ENCODE results near the gene P2RX5.

Gene P2RX5

DNA sequence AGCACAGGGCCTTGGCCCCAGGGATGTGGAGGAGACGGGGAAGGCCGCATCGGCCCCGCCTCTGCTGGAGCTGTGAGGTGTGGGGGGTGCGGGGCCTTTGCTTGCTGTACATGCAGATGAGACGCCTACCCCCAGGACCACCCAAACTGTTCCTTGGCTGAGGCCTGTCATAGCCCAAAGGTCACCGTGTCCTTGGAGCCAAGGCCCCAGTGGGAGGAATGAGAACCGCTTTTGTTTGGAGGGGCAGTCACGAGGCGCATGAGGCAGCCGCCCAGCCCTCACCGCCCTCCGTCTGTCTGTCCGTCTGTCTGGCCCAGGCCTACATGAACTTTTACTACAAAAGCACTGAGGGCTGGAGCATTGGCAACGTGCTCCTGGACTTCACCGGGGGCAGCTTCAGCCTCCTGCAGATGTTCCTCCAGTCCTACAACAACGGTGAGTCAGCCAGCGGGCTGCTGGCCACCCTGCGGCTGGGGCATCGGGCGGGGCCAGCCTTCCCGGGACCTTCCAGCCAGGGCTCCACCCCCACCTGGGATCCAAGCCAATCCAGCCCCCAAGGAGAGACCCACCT lies 36.3 kb downstream of the P2RX5 start:
- TF ChIP-seq, protein P1, sequence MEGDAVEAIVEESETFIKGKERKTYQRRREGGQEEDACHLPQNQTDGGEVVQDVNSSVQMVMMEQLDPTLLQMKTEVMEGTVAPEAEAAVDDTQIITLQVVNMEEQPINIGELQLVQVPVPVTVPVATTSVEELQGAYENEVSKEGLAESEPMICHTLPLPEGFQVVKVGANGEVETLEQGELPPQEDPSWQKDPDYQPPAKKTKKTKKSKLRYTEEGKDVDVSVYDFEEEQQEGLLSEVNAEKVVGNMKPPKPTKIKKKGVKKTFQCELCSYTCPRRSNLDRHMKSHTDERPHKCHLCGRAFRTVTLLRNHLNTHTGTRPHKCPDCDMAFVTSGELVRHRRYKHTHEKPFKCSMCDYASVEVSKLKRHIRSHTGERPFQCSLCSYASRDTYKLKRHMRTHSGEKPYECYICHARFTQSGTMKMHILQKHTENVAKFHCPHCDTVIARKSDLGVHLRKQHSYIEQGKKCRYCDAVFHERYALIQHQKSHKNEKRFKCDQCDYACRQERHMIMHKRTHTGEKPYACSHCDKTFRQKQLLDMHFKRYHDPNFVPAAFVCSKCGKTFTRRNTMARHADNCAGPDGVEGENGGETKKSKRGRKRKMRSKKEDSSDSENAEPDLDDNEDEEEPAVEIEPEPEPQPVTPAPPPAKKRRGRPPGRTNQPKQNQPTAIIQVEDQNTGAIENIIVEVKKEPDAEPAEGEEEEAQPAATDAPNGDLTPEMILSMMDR (IDR thresholded peaks at IDR 0.05; ENCODE audit: extremely low read depth, missing control alignments): no peak
- DNase-seq (ENCODE audit: low spot score): no peak

DNA sequence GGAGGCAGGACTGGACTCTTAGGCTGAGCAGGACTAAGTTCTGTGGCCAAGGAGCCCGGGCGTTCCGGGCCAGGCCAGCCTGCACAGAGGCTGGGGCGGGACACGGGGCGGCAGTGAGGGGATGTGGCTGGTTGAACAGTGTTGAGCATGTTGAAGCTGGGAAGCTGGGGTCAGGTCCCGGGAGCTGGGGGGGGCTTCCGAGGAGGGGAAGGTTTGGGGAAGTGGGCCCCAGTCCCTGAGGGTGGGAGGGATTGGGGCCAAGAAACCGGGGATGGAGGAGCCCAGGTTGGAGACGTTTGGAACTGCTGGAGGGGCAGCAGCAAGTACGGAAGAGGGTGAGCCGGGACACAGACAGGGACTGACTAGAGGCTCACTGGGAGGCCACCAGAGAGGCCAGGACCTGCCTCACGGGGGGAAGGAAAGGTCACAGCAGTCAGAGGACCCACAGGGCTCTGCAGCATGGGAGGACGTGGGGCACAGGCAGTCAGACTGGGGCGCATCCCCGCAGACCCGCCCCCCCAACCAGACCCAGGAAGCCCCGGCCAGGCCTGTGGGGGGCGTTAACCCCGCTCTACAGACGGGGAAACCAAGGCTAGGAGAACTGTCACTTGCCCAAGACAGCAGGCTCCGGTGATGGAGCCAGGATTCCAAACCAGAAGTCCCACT lies 37.0 kb downstream of the P2RX5 start:
- TF ChIP-seq, protein P1 (IDR thresholded peaks at IDR 0.05; ENCODE audit: extremely low read depth, missing control alignments): no peak
- DNase-seq (ENCODE audit: low spot score): no peak

DNA sequence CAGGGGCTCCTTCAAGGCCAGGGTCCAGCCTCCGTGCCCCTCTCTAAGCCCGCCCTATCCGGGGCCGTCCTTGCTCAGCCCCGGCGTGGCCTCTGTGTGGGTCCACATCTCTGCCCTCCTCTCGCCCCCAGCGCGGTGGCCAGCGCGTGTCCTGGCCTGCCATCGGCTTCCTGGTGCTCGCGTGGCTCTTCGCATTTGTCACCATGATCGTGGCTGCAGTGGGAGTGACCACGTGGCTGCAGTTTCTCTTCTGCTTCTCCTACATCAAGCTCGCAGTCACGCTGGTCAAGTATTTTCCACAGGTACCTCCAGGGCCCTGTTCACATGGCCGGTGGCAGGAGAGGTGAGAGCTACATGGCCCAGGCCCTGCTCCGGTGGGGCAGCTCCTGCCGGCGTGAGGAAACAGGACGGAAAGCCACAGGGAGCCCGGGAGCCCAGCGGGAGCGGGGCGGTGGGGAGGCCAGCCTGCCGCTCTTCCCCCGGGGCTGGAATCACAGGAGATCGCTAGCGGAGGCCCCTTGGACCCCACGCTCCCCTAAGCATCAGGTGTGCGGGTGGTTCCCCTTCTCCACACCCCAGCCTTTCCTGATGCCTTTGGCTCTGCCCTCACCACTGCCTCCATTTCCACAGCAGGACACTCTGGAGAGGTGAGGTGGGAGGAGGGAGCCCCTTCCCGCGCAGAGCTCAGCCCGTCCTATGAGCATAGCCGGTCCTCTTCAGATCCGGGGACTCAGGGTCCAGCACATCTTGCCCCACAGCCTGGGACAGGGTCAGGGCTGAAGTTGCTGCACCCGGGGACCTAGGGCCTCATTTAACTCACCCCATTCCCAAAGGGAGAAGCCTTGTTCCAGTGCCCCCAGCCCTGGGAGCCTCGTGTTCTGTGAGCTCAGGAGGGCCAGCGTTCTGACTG lies 37.8 kb downstream of the P2RX5 start:
- DNase-seq (ENCODE audit: low spot score): no peak

DNA sequence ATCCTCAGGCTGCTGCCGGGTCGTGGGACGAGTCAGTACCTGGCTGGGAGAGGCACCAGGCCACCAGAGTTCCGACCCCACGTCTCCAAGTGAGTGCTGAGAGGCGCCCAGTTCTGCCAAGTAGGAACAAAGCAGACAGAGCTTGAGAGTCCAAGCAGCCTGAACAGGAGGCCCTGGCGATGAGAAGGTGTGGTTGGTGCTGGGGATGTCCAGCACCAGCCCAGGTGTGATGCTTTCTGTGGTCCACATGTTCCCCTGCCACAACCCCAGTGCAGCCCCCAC lies 38.4 kb downstream of the P2RX5 start:
- TF ChIP-seq, protein P1 (IDR thresholded peaks at IDR 0.05; ENCODE audit: extremely low read depth, missing control alignments): no peak
- no peak for DNase-seq (ENCODE audit: low spot score)

More for the DNA sequence above, 37.8 kb downstream of the P2RX5 start:
- TF ChIP-seq, protein P1 (IDR thresholded peaks at IDR 0.05; ENCODE audit: extremely low read depth, missing control alignments): no peak

DNA sequence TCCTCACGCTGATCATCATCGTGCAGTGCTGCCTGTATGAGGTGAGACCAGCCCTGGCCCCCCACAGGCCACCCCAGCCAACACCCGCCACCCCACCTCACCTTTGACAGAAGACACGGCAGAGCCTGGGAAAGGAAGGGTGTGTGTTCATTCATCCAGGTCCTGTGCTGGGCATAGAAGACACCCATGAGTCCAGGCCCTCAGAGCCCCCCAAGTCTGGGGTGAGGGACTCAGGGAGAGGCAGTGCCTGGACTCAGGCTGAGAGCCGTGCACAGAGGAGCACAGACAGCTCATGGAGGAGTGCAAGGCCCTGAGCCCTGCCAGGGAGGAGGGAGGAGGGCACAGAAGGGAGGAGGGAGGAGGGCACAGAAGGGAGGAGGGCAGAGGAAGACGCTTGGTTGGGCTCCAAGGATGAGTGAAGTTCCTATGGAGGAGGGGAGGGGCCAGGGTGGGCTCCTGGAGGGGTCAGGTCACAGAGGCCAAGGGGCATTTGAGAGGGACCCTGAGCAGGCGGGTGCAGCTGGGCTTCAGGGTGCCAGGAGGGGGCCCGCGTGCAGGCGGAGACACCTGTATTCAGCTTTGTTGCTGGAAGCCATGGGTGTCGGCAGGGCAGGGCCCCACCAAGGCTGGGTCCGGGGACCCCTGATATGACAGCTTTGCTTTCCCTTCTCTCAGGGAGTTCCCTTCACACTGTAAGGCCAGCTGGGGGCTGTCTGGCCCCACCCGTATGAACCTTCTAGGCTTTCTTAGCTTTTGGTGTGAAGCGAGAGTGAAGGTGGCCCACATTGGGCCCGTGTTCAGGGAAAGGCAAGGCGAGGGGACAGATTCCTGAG lies 39.0 kb downstream of the P2RX5 start:
- no peak for DNase-seq (ENCODE audit: low spot score)
- TF ChIP-seq, protein P1 (IDR thresholded peaks at IDR 0.05; ENCODE audit: extremely low read depth, missing control alignments): no peak

DNA sequence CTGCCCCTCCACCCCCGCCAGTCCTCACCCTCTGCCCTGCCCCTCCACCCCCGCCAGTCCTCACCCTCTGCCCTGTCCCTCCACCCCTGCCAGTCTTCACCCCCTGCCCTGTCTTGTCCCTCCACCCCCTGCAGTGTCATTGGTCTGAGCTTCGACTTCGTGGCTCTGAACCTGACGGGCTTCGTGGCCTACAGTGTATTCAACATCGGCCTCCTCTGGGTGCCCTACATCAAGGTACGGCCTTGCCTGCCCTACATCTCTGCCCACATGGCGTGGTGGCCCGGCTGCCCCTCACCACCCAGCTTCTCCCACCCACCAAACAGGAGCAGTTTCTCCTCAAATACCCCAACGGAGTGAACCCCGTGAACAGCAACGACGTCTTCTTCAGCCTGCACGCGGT lies 39.6 kb downstream of the P2RX5 start:
- TF ChIP-seq, protein P1 (IDR thresholded peaks at IDR 0.05; ENCODE audit: extremely low read depth, missing control alignments): no peak
- no peak for DNase-seq (ENCODE audit: low spot score)
